ENCODE results near the gene CDK9.

Gene CDK9

DNA sequence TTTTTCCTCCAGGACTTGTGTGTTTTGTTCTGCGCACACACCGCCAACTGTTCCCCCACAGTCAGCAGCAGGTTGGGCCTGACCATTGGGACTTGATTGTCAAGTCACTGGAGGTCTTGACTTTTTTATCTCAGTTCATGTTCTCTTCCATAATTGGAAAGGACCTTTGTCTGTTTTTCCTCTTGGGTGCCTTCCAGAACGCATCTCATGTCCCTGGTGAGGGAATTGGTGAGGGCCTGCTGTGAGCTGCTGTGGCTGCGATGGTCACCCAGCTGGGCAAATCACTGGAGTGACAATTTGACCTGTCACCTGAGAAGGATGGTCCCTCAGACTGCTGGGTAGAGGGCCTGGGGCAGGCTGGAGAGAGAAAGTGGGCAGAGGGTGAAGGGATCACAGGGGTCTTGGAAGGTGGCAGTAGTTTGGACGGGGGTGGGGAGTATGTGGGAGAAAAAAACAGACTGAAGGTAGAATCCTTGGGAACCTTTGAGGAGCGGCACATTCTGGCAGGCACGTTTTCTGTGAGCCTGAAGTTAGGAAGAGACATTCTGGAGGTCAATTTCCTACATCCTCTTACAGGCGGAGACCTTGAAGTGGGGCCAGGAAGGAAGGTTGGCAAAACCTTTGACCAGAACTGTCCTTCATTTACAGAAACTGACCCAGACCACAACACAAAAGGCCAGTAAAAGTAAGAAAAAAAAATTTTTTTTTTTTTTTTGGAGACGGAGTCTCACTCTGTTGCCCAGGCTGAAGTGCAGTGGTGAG, 4.4 kb downstream of the CDK9 start:
- TF ChIP-seq CTCF (IDR thresholded peaks at IDR 0.05; ENCODE audit: insufficient read depth, low read depth, low read length, missing control alignments): no peak
- no peak for DNase-seq (ENCODE audit: low read depth)
- no peak overlapping the region for H3K4me3 ChIP-seq (ENCODE audit: low read length)

GRCh38 chr9:127791085-127791484, 5.3 kb downstream of the CDK9 start:
- H3K4me3 ChIP-seq (ENCODE audit: low read length): no peak overlapping the region
- no peak for DNase-seq (ENCODE audit: low read depth)
- peak; percentile 9 for TF ChIP-seq CTCF (IDR thresholded peaks at IDR 0.05; ENCODE audit: insufficient read depth, low read depth, low read length, missing control alignments)

GRCh38 chr9:127792417-127793031, 6.7 kb downstream of the CDK9 start:
- no peak for DNase-seq (ENCODE audit: low read depth)
- H3K4me3 ChIP-seq (ENCODE audit: low read length): no peak overlapping the region
- TF ChIP-seq CTCF (IDR thresholded peaks at IDR 0.05; ENCODE audit: insufficient read depth, low read depth, low read length, missing control alignments): no peak

GRCh38 chr9:127793093-127793708, 7.4 kb downstream of the CDK9 start:
- TF ChIP-seq CTCF (IDR thresholded peaks at IDR 0.05; ENCODE audit: insufficient read depth, low read depth, low read length, missing control alignments): no peak
- DNase-seq (ENCODE audit: low read depth): no peak
- no peak overlapping the region for H3K4me3 ChIP-seq (ENCODE audit: low read length)

DNA sequence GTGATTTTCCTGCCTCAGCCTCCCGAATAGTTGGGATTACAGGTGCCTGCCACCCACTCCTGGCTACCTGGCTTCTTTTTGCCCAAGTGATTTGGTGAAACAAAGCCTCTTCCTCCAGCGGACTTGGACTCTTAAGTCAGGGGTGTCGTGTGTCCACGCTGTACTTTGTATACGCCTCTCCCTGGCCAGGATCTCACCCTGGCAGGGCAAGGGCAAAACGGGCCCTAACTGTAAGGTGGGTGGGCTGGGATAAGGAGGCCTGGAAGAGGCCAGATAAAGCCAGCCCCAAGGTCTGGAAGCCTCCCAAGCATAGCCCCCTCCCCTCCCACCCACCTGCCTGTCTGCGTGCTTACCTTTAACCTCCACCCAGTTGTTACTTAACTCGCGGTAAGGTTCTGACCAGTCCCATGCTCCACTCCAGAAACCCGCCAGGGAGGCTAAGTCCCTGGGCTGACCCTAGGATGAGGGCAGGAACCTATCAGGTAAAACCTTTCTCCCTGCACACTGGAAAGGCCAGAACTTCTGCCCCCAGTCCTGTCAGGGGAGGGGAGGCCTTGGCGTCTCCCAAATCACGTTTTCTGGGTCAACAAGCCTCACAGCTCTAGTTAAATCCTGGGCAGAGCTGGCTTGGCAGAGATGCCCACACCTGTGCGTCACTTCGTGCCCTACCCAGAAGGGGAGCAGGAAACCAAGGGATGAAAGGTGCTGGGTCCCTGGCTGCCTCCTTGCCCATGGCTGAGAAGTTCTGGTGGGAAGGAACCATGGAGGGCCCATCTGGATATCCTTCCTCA, 8.4 kb downstream of the CDK9 start:
- H3K4me3 ChIP-seq (ENCODE audit: low read length): no peak overlapping the region
- DNase-seq (ENCODE audit: low read depth): no peak
- no peak for TF ChIP-seq CTCF (IDR thresholded peaks at IDR 0.05; ENCODE audit: insufficient read depth, low read depth, low read length, missing control alignments)

DNA sequence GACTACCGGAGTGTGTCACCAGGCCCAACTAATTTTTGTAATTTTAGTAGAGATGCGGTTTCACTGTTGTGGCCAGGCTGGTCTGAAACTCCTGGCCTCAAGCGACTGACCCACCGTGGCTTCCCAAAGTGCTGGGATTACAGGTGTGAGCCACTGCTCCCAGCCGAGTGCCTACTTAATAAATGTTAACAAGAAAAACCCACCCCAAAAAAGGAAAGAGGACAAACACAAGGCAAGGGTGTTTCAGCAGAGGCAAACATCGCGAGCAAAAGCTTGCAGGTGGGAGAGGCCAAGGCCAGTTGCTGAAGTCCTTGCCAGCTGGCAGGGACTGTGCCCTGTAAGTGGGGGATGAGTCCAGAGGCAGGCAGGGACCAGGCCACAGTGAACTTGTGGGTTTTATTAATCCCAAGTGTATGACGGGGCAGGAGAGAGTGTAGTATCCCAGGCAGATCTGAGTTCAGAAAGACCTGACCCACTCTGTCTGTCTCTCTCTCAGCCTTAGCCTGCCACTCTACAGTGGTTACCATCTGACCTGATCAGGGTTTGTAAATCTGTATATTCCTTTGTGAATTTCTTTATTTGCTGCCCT, 10.5 kb downstream of the CDK9 start:
- TF ChIP-seq CTCF (IDR thresholded peaks at IDR 0.05; ENCODE audit: insufficient read depth, low read depth, low read length, missing control alignments): no peak
- no peak overlapping the region for H3K4me3 ChIP-seq (ENCODE audit: low read length)
- no peak for DNase-seq (ENCODE audit: low read depth)
